Endometrial microvascular endothelial cells (primary cell): Measurements from ENCODE around the gene OR4C45. TPM values are rescaled to one million over a fixed set of nuclear protein-coding genes. Genes with fewer than 3 reads are reported as not detected.

Experiments
- total RNA-seq: library from RNA; depleted of rRNA; stranded (reverse); fragments of >200 nt; gene quantifications from one replicate; pipeline ENCODE4 v1.2.3, GENCODE V29; 2015; ENCODE audit errors: inconsistent ontology term

OR4C45 gene
- total RNA-seq, 1 donor from 2014 or later, result not detected

Other genes starting within 250 kb of the OR4C45 start
- gene OR4C13, start 80.5 kb upstream of the OR4C45 start, total RNA-seq, result not detected
- gene OR4C12, start 50.3 kb upstream of the OR4C45 start, total RNA-seq, result not detected